ENCODE results near the gene MAML2. TPM values are rescaled to one million over a fixed set of nuclear protein-coding genes. Genes with fewer than 3 reads are reported as not detected.

The MAML2 gene
- polyA plus RNA-seq, 1 of the 3 experiments (the other 2 are of a cell fraction) = 20.1 TPM

DNA sequence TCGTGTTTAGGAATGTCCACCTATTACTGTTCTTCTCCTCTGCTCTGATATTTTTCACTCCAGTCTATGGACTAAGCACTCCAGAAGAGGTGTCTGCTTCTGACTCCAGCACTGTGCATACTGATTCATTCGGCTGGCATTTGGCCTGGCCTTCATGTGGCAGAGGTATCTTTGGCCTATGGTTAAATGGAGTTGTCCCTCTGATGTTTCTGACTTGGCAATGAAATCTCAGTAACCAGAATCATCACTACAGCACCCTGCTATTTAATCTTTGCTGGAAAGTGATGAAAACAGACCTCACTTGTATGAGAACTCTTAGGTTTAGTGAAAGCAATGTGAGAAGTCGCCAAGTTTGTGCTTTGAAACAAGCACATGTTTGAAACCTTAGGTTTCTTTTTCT, 155.2 kb downstream of the MAML2 start (continued):
- TF ChIP-seq NRF1 (IDR thresholded peaks at IDR 0.05; ENCODE audit: low read depth, low read length) (no peak), MEF2A (IDR thresholded peaks at IDR 0.05; ENCODE audit: borderline replicate concordance, low read depth) (peak; percentile 3; the same call in 1 of the 2 replicates), SIN3A (IDR thresholded peaks at IDR 0.05; ENCODE audit: borderline replicate concordance, low read depth, low read length) (no peak), NFIC (IDR thresholded peaks at IDR 0.05; ENCODE audit: borderline replicate concordance) (peak; percentile 78), ZBTB33 (IDR thresholded peaks at IDR 0.05; ENCODE audit: borderline replicate concordance, low read depth) (no peak), RFX5 (IDR thresholded peaks at IDR 0.05; ENCODE audit: low read length) (no peak), GATA2 (CRISPR knock-in tag; IDR thresholded peaks at IDR 0.05) (no peak), RAD21 (IDR thresholded peaks at IDR 0.05; ENCODE audit: low read length) (no peak), POLR2AphosphoS5 (IDR thresholded peaks at IDR 0.05; ENCODE audit: low read depth, low read length) (peak; percentile 30; the same call in 1 of the 2 replicates), CTCF (IDR thresholded peaks at IDR 0.05) (no peak), CHD2 (IDR thresholded peaks at IDR 0.05; ENCODE audit: low read length, partially characterized antibody) (no peak), RXRA (IDR thresholded peaks at IDR 0.05; ENCODE audit: borderline replicate concordance, low read depth) (0 out of 2 replicates have a peak, but pooled peaks have one; percentile 29), FOXJ3 (CRISPR knock-in tag; IDR thresholded peaks at IDR 0.05) (no peak), ELF1 (IDR thresholded peaks at IDR 0.05) (no peak), IRF3 (IDR thresholded peaks at IDR 0.05; ENCODE audit: low read depth, low read length) (no peak), JUND (IDR thresholded peaks at IDR 0.05) (peak; percentile 86)
- TF ChIP-seq, protein P1, sequence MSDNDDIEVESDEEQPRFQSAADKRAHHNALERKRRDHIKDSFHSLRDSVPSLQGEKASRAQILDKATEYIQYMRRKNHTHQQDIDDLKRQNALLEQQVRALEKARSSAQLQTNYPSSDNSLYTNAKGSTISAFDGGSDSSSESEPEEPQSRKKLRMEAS (IDR thresholded peaks at IDR 0.05; ENCODE audit: low read depth) = peak; percentile 89
- TF ChIP-seq, protein P2, sequence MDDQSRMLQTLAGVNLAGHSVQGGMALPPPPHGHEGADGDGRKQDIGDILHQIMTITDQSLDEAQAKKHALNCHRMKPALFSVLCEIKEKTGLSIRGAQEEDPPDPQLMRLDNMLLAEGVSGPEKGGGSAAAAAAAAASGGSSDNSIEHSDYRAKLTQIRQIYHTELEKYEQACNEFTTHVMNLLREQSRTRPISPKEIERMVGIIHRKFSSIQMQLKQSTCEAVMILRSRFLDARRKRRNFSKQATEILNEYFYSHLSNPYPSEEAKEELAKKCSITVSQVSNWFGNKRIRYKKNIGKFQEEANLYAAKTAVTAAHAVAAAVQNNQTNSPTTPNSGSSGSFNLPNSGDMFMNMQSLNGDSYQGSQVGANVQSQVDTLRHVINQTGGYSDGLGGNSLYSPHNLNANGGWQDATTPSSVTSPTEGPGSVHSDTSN (IDR thresholded peaks at IDR 0.05) = peak; percentile 67

Data from SK-N-SH (cell line).